HCT116 (cell line): Measurements from ENCODE around the gene IL36RN. TPM values are rescaled to one million over a fixed set of nuclear protein-coding genes. Genes with fewer than 3 reads are reported as not detected.

Source experiments
- ATAC-seq: fragments of 200-7000 bp; cut with Tn5 transposase; 2 replicates; pipeline ENCODE4 v1.9.1; 2020; ENCODE audit warnings: mild to moderate bottlenecking, moderate library complexity
- BruUV-seq: library from RNA; stranded (reverse); fragments of 400-500 nt; replicated peaks from 2 replicates; lab custom pipeline; 2021; lab: Mats Ljungman, UMichigan
- CTCF ChIA-PET: fragments of 300-600 bp; sonication (Branson Sonifier 250); formaldehyde crosslinking; loops from one replicate; lab custom pipeline; 2021; ENCODE audit warnings: antibody characterized with exemption; lab: Charles Lee
- POLR2A ChIA-PET: fragments of 300-600, 350-600 bp; sonication (Branson Sonifier 250); formaldehyde crosslinking; loops from one replicate; lab custom pipeline; 2021; ENCODE audit warnings: antibody characterized with exemption; lab: Charles Lee
- RAD21 ChIA-PET, 2 experiments: fragments of 300-600 bp; sonication (Branson Sonifier 250); formaldehyde crosslinking; loops; one replicate each; lab custom pipeline; 2023; ENCODE audit warnings: low total read pairs in 2 of 2; ENCODE audit not compliant: uncharacterized antibody in 2 of 2, unreplicated experiment in 2 of 2, low non-redundant PET in 1 of 2; lab: Charles Lee
- DNase-seq: peaks from one replicate; pipeline ENCODE4 v3.0.0-alpha.2; 2010; ENCODE audit warnings: low read depth, low spot score
- H2AFZ ChIP-seq: fragments of 200-600 bp; shearing (Covaris generic), sonication (generic); 2 replicates; pipeline ENCODE4 v1.6.1; 2017; ENCODE audit warnings: low read depth, mixed run types, mixed read lengths, antibody characterized with exemption, low read length; ENCODE audit not compliant: poor library complexity, severe bottlenecking
- H3K27ac ChIP-seq: 2 replicates; pipeline ENCODE4 v1.5.1; 2012; ENCODE audit warnings: low read depth, low read length
- H3K27me3 ChIP-seq: fragments of 200-600 bp; sonication (generic); 2 replicates; pipeline ENCODE4 v1.6.1; 2016; ENCODE audit warnings: mixed run types, low read length, mixed read lengths; ENCODE audit not compliant: insufficient read depth
- H3K36me3 ChIP-seq, 2 experiments: fragments of 200-500 bp in 1 of 2; fragments of 200-600 bp in 1 of 2; sonication (Bioruptor generic) in 1 of 2; sonication (generic) in 1 of 2; 2 replicates each; pipeline versions ENCODE4 v1.5.1 to v1.6.1; 2014 to 2016; ENCODE audit warnings: low read length in 2 of 2, inconsistent platforms in 1 of 2, mixed read lengths in 1 of 2, mixed run types in 1 of 2; ENCODE audit not compliant: insufficient read depth in 2 of 2, control insufficient read depth in 1 of 2
- H3K4me1 ChIP-seq, 2 experiments: fragments of 200-600 bp in 1 of 2; sonication (generic) in 1 of 2; 2 replicates each; pipeline versions ENCODE4 v1.5.1 to v1.6.1; 2012 to 2017; ENCODE audit warnings: low read length in 2 of 2, inconsistent platforms in 1 of 2, mild to moderate bottlenecking in 1 of 2, mixed read lengths in 1 of 2, mixed run types in 1 of 2, moderate library complexity in 1 of 2; ENCODE audit not compliant: insufficient read depth in 2 of 2, control insufficient read depth in 1 of 2
- H3K4me2 ChIP-seq: fragments of 200-600 bp; sonication (generic); 2 replicates; pipeline ENCODE4 v1.6.1; 2017; ENCODE audit warnings: mixed run types, low read length, mixed read lengths
- H3K4me3 ChIP-seq, 2 experiments: fragments of 200-600 bp in 1 of 2; sonication (generic) in 1 of 2; replicated peaks in 1 of 2; 2 replicates each; pipeline ENCODE4 v1.5.1; 2011 to 2016; ENCODE audit warnings: low read length in 2 of 2, control low read depth in 1 of 2, low read depth in 1 of 2, mild to moderate bottlenecking in 1 of 2, mixed read lengths in 1 of 2, mixed run types in 1 of 2
- H3K79me2 ChIP-seq: fragments of 200-600 bp; sonication (generic); 2 replicates; pipeline ENCODE4 v1.6.1; 2017; ENCODE audit warnings: mild to moderate bottlenecking, mixed run types, low read length, moderate library complexity, mixed read lengths; ENCODE audit not compliant: insufficient read depth
- H3K9ac ChIP-seq: fragments of 200-600 bp; sonication (generic); 2 replicates; pipeline ENCODE4 v1.6.1; 2016; ENCODE audit warnings: low read length, mixed read lengths
- H3K9me2 ChIP-seq: fragments of 200-600 bp; sonication (generic), shearing (Covaris generic); 2 replicates; pipeline ENCODE4 v1.6.1; 2017; ENCODE audit warnings: mixed run types, mild to moderate bottlenecking, moderate library complexity; ENCODE audit not compliant: insufficient read depth
- H3K9me3 ChIP-seq, 2 experiments: fragments of 200-500 bp in 1 of 2; fragments of 200-600 bp in 1 of 2; sonication (Bioruptor generic) in 1 of 2; sonication (generic) in 1 of 2; 2 replicates each; pipeline ENCODE4 v1.6.1; 2014 to 2017; ENCODE audit warnings: low read length in 2 of 2, mixed read lengths in 2 of 2, inconsistent platforms in 1 of 2, low read depth in 1 of 2, mild to moderate bottlenecking in 1 of 2, mixed run types in 1 of 2, moderate library complexity in 1 of 2; ENCODE audit not compliant: control insufficient read depth in 1 of 2, insufficient read depth in 1 of 2
- H4K20me1 ChIP-seq: fragments of 200-600 bp; sonication (generic), shearing (Covaris generic); 2 replicates; pipeline ENCODE4 v1.6.1; 2017; ENCODE audit warnings: mixed run types, mild to moderate bottlenecking, moderate library complexity; ENCODE audit not compliant: insufficient read depth
- ATF3 ChIP-seq: IDR thresholded peaks from 2 replicates; pipeline ENCODE4 v1.6.1; 2012
- YY1 ChIP-seq: IDR thresholded peaks from 2 replicates; pipeline ENCODE4 v1.6.1; 2011; ENCODE audit warnings: low read length, low read depth, moderate library complexity, mild to moderate bottlenecking; ENCODE audit not compliant: insufficient replicate concordance; ENCODE audit errors: extremely low read depth
- intact Hi-C: fragments of 100-400 bp; cut with micrococcal nuclease; formaldehyde crosslinking; loops from 2 replicates; pipeline ENCODE4 v1.10.0; 2022
- total RNA-seq: library from RNA; stranded (reverse); gene quantifications from one replicate; pipeline ENCODE4 v1.2.1, GENCODE V29; 2021; ENCODE audit not compliant: unreplicated experiment
- TF ChIP-seq, protein P1 (sequence below): IDR thresholded peaks from 2 replicates; pipeline ENCODE4 v1.6.1; 2012

Gene IL36RN
- total RNA-seq, 1 experiment from 2014 or later: not detected

DNA sequence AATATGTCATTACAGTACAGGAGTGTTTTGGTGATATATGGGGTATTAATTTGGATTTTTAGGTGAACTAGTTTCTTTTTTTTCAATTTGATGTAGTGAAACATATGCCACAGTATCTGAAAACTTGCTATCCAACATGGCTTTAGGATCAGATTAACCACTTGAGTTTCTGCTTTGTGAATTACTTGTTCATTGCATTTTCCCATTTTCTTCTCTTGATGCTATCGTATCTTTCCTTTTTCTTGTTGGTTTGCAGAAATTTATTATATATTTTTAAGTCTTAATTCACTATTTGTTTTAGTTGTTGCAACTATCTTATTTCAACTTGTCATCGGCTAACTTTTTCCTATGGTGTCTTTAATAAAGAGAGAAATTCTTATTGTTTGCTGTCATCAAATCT, 44.9 kb upstream of the IL36RN start:
- Histone ChIP-seq H3K79me2 (no peaks in the 10 kb centered on the region), H3K27ac (no peak overlapping the region), H4K20me1 (no peaks in the 10 kb centered on the region), H3K9me2 (no peaks in the 10 kb centered on the region), H3K9ac (no peak overlapping the region), H3K4me1 (no peaks in the 10 kb centered on the region), H3K36me3 (no peaks in the 10 kb centered on the region), H2AFZ (no peak overlapping the region), H3K4me2 (no peak overlapping the region), H3K27me3 (no peaks in the 10 kb centered on the region), H3K9me3 (no peaks in the 10 kb centered on the region), H3K4me3 (no peak overlapping the region)
- no peak for TF ChIP-seq YY1
- TF ChIP-seq, protein P1, sequence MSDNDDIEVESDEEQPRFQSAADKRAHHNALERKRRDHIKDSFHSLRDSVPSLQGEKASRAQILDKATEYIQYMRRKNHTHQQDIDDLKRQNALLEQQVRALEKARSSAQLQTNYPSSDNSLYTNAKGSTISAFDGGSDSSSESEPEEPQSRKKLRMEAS: no peak
- DNase-seq (no peak), ATAC-seq (no peak)
- BruUV-seq: no TSS peak
- intact Hi-C loops: no loop called here
- RAD21 ChIA-PET: no interaction called here
- CTCF ChIA-PET: no interaction called here
- POLR2A ChIA-PET: no interaction called here

- ChIA-PET POLR2A (no interaction called here), RAD21 (no interaction called here), CTCF (no interaction called here)
- H3K79me2 ChIP-seq: no peaks in the 10 kb centered on the region
- H3K9ac ChIP-seq: no peak overlapping the region
- intact Hi-C loops: no loop called here
- DNase-seq (no peak), ATAC-seq (no peak)
- no peak overlapping the region for H2AFZ ChIP-seq
- H4K20me1 ChIP-seq: no peaks in the 10 kb centered on the region
- H3K36me3 ChIP-seq: no peaks in the 10 kb centered on the region
- H3K9me3 ChIP-seq: no peaks in the 10 kb centered on the region
- H3K27ac ChIP-seq: no peak overlapping the region
- H3K4me1 ChIP-seq: no peaks in the 10 kb centered on the region
- BruUV-seq: no TSS peak
- H3K9me2 ChIP-seq: no peaks in the 10 kb centered on the region
- H3K4me3 ChIP-seq: no peak overlapping the region
- TF ChIP-seq, protein P1: no peak
- TF ChIP-seq ATF3: no peak
- H3K4me2 ChIP-seq: no peak overlapping the region
- no peaks in the 10 kb centered on the region for H3K27me3 ChIP-seq
Observed at GRCh38 chr2:113015042-113015441, 44.0 kb upstream of the IL36RN start.
